Muscle of leg (tissue), 16 donors: Measurements from ENCODE around the gene ATP10A. TPM values are rescaled to one million over a fixed set of nuclear protein-coding genes. Genes with fewer than 3 reads are reported as not detected.

ENCODE experiments used
- DNase-seq: peaks from one replicate; pipeline ENCODE4 v3.0.0; 2013
- H3K27ac ChIP-seq: one replicate; pipeline ENCODE4 v1.5.1; 2013; ENCODE audit warnings: mild to moderate bottlenecking, low read length, control low read depth
- H3K27me3 ChIP-seq: one replicate; pipeline ENCODE4 v1.6.1; 2013; ENCODE audit warnings: low read length; ENCODE audit not compliant: control insufficient read depth, insufficient read depth
- H3K36me3 ChIP-seq: one replicate; pipeline ENCODE4 v1.6.1; 2013; ENCODE audit warnings: low read length; ENCODE audit not compliant: control insufficient read depth, insufficient read depth
- H3K4me1 ChIP-seq: one replicate; pipeline ENCODE4 v1.6.1; 2013; ENCODE audit warnings: low read length; ENCODE audit not compliant: control insufficient read depth, insufficient read depth
- H3K4me3 ChIP-seq: one replicate; pipeline ENCODE4 v1.5.1; 2013; ENCODE audit warnings: low read length, control low read depth
- H3K9me3 ChIP-seq: replicated peaks from 2 replicates; pipeline ENCODE4 v1.6.1; 2013; ENCODE audit warnings: low read depth, low read length; ENCODE audit not compliant: control insufficient read depth
- WGBS: methylation state at CpG from one replicate; pipeline ENCODE4 v1.1.5; 2013; ENCODE audit warnings: missing lambda C conversion rate; ENCODE audit not compliant: insufficient coverage; 5-methylcytosine and 5-hydroxymethylcytosine counted together
- long read RNA-seq, 11 donors: transcript quantifications; one replicate each; lab custom pipeline, GENCODE V29; 2026
- polyA plus RNA-seq, 8 donors: library from polyadenylated mRNA; unstranded; fragments of 120-200 nt; gene quantifications; one replicate each; pipeline versions ENCODE4 v1.2.1 to v1.2.3, GENCODE V29; 2013; ENCODE audit warnings: inconsistent platforms in 1 of 8, low replicate concordance in 1 of 8; ENCODE audit not compliant: insufficient read length in 8 of 8, insufficient read depth in 1 of 8
- total RNA-seq: library from RNA; stranded (reverse); fragments of 120-200 nt; gene quantifications from one replicate; pipeline ENCODE4 v1.2.4, GENCODE V29; 2013

The ATP10A gene, protein sequence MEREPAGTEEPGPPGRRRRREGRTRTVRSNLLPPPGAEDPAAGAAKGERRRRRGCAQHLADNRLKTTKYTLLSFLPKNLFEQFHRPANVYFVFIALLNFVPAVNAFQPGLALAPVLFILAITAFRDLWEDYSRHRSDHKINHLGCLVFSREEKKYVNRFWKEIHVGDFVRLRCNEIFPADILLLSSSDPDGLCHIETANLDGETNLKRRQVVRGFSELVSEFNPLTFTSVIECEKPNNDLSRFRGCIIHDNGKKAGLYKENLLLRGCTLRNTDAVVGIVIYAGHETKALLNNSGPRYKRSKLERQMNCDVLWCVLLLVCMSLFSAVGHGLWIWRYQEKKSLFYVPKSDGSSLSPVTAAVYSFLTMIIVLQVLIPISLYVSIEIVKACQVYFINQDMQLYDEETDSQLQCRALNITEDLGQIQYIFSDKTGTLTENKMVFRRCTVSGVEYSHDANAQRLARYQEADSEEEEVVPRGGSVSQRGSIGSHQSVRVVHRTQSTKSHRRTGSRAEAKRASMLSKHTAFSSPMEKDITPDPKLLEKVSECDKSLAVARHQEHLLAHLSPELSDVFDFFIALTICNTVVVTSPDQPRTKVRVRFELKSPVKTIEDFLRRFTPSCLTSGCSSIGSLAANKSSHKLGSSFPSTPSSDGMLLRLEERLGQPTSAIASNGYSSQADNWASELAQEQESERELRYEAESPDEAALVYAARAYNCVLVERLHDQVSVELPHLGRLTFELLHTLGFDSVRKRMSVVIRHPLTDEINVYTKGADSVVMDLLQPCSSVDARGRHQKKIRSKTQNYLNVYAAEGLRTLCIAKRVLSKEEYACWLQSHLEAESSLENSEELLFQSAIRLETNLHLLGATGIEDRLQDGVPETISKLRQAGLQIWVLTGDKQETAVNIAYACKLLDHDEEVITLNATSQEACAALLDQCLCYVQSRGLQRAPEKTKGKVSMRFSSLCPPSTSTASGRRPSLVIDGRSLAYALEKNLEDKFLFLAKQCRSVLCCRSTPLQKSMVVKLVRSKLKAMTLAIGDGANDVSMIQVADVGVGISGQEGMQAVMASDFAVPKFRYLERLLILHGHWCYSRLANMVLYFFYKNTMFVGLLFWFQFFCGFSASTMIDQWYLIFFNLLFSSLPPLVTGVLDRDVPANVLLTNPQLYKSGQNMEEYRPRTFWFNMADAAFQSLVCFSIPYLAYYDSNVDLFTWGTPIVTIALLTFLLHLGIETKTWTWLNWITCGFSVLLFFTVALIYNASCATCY (N-terminal part only)
- total RNA-seq (4.9 TPM), polyA plus RNA-seq (1 to 10 TPM; 1.9 to 4.0 (median 2.6) TPM)
- long read RNA-seq, donor 1, result 0 reads
- long read RNA-seq, donor 2, result 0 reads
- long read RNA-seq, donor 3, result 0 reads
- long read RNA-seq, donor 4, result 0 reads
- long read RNA-seq, donor 5, full-length matches to known transcripts, result 1 of 1 reads
- long read RNA-seq, donor 5, partial matches to known transcripts, result 0 of 1 reads
- long read RNA-seq, donor 5, other reads (novel, unspliced or antisense), result 0 of 1 reads
- long read RNA-seq, donor 6, result 0 reads
- long read RNA-seq, donor 7, result 0 reads
- long read RNA-seq, donor 8, result 0 reads
- long read RNA-seq, donor 9, result 0 reads
- long read RNA-seq, donor 10, result 0 reads
- long read RNA-seq, donor 11, result 0 reads

DNA sequence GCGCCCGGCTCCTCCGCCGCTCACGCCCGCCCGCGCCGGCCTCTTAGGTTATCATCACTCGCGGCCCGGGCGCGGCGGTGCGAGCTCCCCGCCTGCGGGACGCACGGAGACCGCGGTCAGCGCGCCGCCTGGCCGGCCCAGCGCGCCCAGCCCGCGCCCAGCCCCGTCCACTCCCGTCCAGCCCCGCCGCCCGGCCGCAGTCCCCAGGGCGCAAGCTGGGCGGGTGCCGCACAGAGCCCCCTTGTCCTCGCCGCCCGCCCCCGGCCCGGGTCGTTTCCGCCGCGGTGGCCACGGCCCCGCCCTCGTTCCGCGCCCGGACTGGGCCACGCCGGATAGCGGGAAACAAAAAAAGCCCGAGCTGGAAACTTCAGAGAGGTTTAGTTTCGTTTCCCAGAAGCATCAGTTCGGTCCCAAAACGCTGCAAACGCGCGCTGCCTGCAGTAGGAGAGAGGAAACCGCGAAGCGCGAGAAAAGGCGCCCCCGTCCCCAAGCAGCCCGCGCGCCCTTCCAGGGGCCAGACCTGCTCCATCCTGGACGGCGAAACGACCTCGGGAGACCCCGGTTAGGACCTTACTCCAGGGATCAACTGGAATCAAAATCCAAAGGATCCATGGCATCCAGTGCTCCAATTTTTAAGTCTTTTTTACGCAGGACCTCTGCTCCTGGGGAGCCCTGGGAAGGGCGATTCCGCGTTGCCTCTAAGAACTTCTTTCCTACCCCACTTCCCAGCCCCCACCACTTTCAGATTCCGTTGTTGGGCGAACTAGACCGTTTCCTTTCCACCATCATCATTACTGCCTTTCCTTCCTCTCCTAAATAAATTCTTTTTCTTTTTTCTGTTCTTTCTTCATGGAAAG, at the start of gene ATP10A:
Gene ATP10A, minus strand, starts transcription at position 217 of the 857 bp plus-strand sequence. CDS start 231 bp downstream, outside the sequence.
- peaks cover 36% of the 10 kb centered on the region for H3K27me3 ChIP-seq
- DNase-seq, result peak; percentile 86
- H3K36me3 ChIP-seq, result no peaks in the 10 kb centered on the region
- peak within 1 kb of the TSS; percentile 78 for H3K27ac ChIP-seq
- WGBS, result under 1% methylated on average over 83 of the region's 85 CpGs
- H3K9me3 ChIP-seq, result no peaks in the 10 kb centered on the region
- peaks cover 28% of the 10 kb centered on the region for H3K4me1 ChIP-seq
- H3K4me3 ChIP-seq, result peak within 1 kb of the TSS; percentile 59

DNA sequence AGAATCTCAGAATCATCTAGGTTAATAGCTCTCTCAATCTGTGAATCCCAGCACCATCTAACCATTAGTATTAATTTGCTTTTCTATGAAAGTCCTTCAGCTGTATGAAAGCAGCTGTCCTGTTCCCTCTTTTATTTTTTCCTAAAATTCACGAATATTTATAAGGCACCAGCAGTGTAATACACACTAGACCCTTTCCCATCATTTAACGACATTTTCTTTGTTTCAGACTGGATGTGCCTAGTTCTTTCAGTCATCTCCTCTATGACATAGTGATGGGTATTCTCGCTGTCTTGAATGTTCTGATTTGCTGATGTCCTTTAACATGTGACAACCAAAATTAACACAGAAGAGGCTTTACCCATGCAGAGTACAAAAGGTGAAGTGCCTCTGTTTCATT, 48.9 kb upstream of the ATP10A start:
- no peaks in the 10 kb centered on the region for H3K27me3 ChIP-seq
- no peak overlapping the region for H3K27ac ChIP-seq
- no peaks in the 10 kb centered on the region for H3K4me1 ChIP-seq
- H3K36me3 ChIP-seq, result no peaks in the 10 kb centered on the region
- no CpG with 5 or more reads among the region's 3 CpGs for WGBS
- no peaks in the 10 kb centered on the region for H3K9me3 ChIP-seq
- H3K4me3 ChIP-seq, result no peak overlapping the region
- no peak for DNase-seq

DNA sequence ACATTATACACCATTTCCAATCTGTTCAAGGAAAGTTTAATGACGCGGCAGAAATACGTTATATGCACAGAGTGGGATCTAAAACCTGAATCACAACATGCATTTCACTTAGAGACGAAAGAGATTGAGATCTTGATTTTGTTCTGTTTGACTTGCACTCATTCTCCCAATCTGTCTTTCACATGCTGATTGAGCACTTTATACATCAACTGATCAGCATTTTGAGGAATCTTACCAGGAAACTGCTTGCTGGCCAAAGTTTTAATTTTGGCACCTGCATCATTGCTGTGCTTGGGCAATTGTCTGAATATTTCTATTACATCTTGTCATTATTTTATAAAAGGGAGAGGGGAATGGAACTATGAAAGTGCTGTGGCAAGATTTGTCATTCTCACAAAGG, 47.7 kb upstream of the ATP10A start:
- H3K4me1 ChIP-seq, result no peaks in the 10 kb centered on the region
- no peak overlapping the region for H3K4me3 ChIP-seq
- no peaks in the 10 kb centered on the region for H3K27me3 ChIP-seq
- WGBS, result 90% methylated on average over 4 of the region's 4 CpGs
- DNase-seq, result no peak
- H3K9me3 ChIP-seq, result no peaks in the 10 kb centered on the region
- H3K27ac ChIP-seq, result no peak overlapping the region
- H3K36me3 ChIP-seq, result no peaks in the 10 kb centered on the region

DNA sequence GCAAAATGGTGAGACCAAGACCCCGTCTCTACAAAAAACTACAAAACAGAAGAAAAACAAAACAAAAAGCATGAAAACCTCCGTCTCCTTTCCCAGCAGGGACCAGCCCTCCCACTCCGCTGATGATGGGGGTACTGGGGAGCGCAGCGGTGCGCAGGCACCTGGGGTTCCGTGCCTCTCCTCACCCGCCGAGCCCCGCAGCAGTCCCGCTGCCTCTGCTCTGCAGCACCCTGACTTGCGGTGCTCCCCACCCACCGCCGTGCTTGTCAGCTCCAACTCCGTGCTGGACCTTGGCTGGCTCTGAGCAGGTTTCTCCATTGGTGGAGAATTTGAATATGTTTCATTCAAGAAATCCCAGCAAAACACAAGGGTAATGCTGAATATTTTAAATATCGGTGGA, 46.7 kb upstream of the ATP10A start:
- Histone ChIP-seq H3K4me3 (no peak overlapping the region), H3K9me3 (no peaks in the 10 kb centered on the region), H3K27me3 (no peaks in the 10 kb centered on the region), H3K4me1 (no peaks in the 10 kb centered on the region), H3K36me3 (no peaks in the 10 kb centered on the region), H3K27ac (no peak overlapping the region)
- 95% methylated on average over 8 of the region's 16 CpGs for WGBS
- DNase-seq, result no peak

DNA sequence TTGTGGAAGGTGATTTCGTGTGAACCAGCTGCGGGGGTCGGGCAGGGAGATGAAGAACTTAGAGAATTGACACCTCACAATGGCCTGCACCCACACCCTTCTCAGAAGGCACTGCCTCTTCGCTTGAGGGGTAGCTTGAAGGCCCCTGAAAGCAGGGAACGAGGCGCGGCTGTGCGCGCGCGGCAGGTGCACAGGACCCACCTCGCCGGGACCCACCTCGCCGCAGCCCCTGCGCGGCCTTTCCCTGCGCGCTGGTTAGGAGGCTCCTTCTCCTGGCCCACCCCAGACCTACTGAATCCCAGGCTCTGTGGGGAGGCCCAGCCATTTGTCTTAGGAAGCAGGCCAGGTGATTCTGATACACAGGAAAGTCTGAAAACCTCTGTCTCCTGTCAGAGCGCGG, 46.2 kb upstream of the ATP10A start:
- Histone ChIP-seq H3K9me3 (no peaks in the 10 kb centered on the region), H3K27me3 (no peaks in the 10 kb centered on the region), H3K4me3 (no peak overlapping the region), H3K36me3 (no peaks in the 10 kb centered on the region), H3K27ac (no peak overlapping the region), H3K4me1 (no peaks in the 10 kb centered on the region)
- 84% methylated on average over 9 of the region's 21 CpGs for WGBS
- DNase-seq, result no peak

DNA sequence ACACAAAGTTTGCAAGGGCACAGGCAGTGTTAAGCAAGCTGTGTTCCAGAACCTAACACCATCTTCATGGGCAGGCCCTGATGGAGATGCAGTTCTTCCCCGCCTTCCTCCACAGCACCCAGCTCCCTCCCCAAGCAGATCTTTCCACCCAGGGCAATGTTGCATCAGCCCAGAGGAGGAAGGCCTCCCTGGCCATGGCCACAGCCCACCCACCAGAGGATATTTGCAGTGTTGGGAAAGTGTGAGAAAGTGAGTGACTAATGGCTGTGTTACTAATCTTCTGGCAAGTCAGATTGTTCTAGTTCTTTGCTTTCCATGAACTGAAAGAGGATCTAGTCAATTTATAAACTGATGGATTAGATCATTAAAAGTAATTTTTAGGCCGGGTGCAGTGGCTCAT, 42.0 kb upstream of the ATP10A start:
- no peaks in the 10 kb centered on the region for H3K9me3 ChIP-seq
- DNase-seq, result no peak
- WGBS, result 91% methylated on average over 1 of the region's 2 CpGs

DNA sequence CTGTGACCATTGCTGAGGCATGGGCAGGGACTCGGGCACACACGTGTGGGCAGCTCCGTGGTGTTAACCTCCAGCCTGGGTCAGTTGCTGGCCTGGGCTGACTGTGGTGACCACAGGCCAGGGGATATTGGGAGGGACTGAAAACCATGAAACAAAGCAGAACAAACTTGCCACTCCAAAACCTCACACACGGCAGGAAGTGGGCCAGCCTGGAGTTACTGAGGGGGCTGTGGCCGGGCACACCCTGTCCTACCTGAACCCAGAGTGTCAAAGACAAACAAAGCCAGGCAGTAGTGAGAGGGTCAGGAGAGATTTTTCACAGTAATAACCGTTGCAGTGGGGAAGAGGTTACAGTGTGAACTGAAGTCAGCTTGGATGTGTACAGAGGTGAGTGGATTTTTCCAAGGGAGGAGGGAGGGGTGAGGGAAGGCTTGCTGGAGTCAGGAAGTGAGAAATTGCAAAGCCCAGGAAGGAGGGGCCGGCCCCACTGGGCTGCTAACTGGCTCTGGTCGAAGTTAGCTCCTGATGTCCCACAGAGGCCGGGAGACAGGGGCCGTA, 40.0 kb upstream of the ATP10A start:
- peak; percentile 70 for DNase-seq
- H3K4me3 ChIP-seq, result no peak overlapping the region
- H3K4me1 ChIP-seq, result peaks cover 36% of the 10 kb centered on the region
- H3K9me3 ChIP-seq, result no peaks in the 10 kb centered on the region
- H3K27me3 ChIP-seq, result no peaks in the 10 kb centered on the region
- 40% methylated on average over 6 of the region's 10 CpGs for WGBS
- no peak overlapping the region for H3K27ac ChIP-seq
- no peaks in the 10 kb centered on the region for H3K36me3 ChIP-seq

More for the DNA sequence above, 42.0 kb upstream of the ATP10A start:
- Histone ChIP-seq H3K27me3 (no peaks in the 10 kb centered on the region), H3K4me3 (no peak overlapping the region), H3K36me3 (no peaks in the 10 kb centered on the region), H3K4me1 (peaks cover 36% of the 10 kb centered on the region), H3K27ac (no peak overlapping the region)

DNA sequence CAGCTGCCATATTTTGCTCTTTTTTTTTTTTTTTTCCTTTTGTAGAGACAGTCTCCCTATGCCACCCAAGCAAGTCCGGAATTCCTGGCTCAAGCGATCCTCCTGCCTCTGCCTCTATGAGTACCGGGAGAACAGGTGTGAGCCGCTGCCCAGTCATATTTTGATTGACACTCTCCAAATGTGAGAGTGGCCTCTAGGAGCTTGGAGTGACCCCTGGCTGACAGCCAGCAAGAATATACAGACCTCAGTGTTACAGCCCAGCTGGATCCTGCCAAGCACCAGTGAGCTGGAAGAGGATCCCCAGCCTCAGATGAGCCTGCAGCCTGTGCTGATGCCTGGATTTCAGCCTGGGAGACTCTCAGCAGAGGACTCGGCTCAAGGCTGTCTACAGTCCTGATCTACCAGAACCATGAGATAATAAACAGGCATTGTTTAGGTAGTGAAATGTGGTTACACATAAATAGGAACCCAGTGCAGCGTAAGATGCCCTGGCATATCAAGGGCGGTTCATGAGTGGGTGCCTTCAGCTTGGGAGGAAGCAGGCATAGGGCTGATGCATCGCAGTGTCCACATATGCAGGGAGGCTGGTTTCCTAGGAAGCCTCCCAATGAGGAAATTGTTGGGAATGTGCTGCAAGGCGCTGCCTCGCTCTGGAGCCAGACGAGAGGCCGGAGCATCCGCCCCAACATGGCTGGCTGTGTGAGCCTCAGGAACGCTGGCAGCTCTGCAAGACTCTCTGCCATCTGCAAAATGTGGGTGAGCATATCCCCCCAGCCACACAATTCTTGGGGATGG, 38.9 kb upstream of the ATP10A start:
- Histone ChIP-seq H3K9me3 (no peaks in the 10 kb centered on the region), H3K27me3 (no peaks in the 10 kb centered on the region), H3K4me3 (no peak overlapping the region), H3K36me3 (no peaks in the 10 kb centered on the region), H3K4me1 (peaks cover 36% of the 10 kb centered on the region), H3K27ac (no peak overlapping the region)
- WGBS, result 81% methylated on average over 7 of the region's 14 CpGs
- peak; percentile 27 for DNase-seq
